GM12864 (cell line): ENCODE results near the gene SHTN1.

ENCODE experiments used
- DNase-seq: peaks from one replicate; pipeline ENCODE4 v3.0.0-alpha.2; 2011; ENCODE audit warnings: low read depth
- H3K4me3 ChIP-seq: 2 replicates; pipeline ENCODE4 v1.5.1; 2011; ENCODE audit warnings: mild to moderate bottlenecking, low read depth, low read length, control low read depth
- CTCF ChIP-seq: IDR thresholded peaks from 2 replicates; pipeline ENCODE4 v1.5.1; 2011; ENCODE audit warnings: low read depth, mild to moderate bottlenecking, moderate library complexity, low read length, control low read depth, inconsistent platforms; ENCODE audit errors: missing control alignments

Gene SHTN1

GRCh38 chr10:116848032-116848943, 156.7 kb downstream of the SHTN1 start:
- TF ChIP-seq CTCF = no peak
- H3K4me3 ChIP-seq = peak overlapping the region; percentile 60
- peak; percentile 60 for DNase-seq

GRCh38 chr10:116845823-116846222, 159.2 kb downstream of the SHTN1 start:
- DNase-seq = no peak
- no peak overlapping the region for H3K4me3 ChIP-seq
- TF ChIP-seq CTCF = no peak

GRCh38 chr10:116840389-116841075, 164.5 kb downstream of the SHTN1 start:
- no peak for TF ChIP-seq CTCF
- H3K4me3 ChIP-seq = no peak overlapping the region
- DNase-seq = no peak

GRCh38 chr10:116838143-116838725, 166.8 kb downstream of the SHTN1 start:
- no peak for DNase-seq
- no peak for TF ChIP-seq CTCF
- H3K4me3 ChIP-seq = no peak overlapping the region; the same call in 1 of the 2 replicates

- no peak for DNase-seq
- no peak for TF ChIP-seq CTCF
- H3K4me3 ChIP-seq = no peak overlapping the region
Observed at GRCh38 chr10:116836902-116837523, 168.0 kb downstream of the SHTN1 start.

GRCh38 chr10:116836083-116836482, 168.9 kb downstream of the SHTN1 start:
- DNase-seq = no peak
- no peak for TF ChIP-seq CTCF
- no peak overlapping the region for H3K4me3 ChIP-seq
